Measurements from ENCODE around the gene METAP1D. TPM values are rescaled to one million over a fixed set of nuclear protein-coding genes. Genes with fewer than 3 reads are reported as not detected.
"Not testable (repeated sequence)": the region's sequence is repeated elsewhere in the genome, so short reads cannot be mapped to it uniquely, and the experiment has no call there.

Gene METAP1D
- polyA plus RNA-seq, 3 donors: 4.6 to 7.5 (median 6.7) TPM

GRCh38 chr2:172040311-172040710, 40.6 kb downstream of the METAP1D start:
- 75 to 81% (median 79%) methylated on average over 6 of the region's 6 CpGs for WGBS, 3 donors
- H3K27ac ChIP-seq (ENCODE audit: low read depth, low read length): no peak overlapping the region

GRCh38 chr2:172046080-172046678, 46.4 kb downstream of the METAP1D start:
- no peak overlapping the region for H3K27ac ChIP-seq (ENCODE audit: low read depth, low read length)
- 41 to 68% (median 59%) methylated on average over 1 of the region's 1 CpG for WGBS, 3 donors

GRCh38 chr2:172046866-172047565, 47.3 kb downstream of the METAP1D start:
- no peak overlapping the region for H3K27ac ChIP-seq (ENCODE audit: low read depth, low read length)
- WGBS, 3 donors: 63 to 70% (median 66%) methylated on average over 3 of the region's 3 CpGs

GRCh38 chr2:172047566-172048507, 48.1 kb downstream of the METAP1D start:
- H3K27ac ChIP-seq (ENCODE audit: low read depth, low read length): no peak overlapping the region
- 96 to 97% (median 97%) methylated on average over 8 of the region's 8 CpGs for WGBS, 3 donors

GRCh38 chr2:172048508-172049503, 49.1 kb downstream of the METAP1D start:
- 91 to 94% (median 93%) methylated on average over 6 of the region's 6 CpGs for WGBS, 3 donors

GRCh38 chr2:172049567-172050120, 49.9 kb downstream of the METAP1D start:
- 93 to 96% (median 93%) methylated on average over 2 of the region's 2 CpGs for WGBS, 3 donors
- no peak overlapping the region for H3K27ac ChIP-seq (ENCODE audit: low read depth, low read length)

More at GRCh38 chr2:172048508-172049503, 49.1 kb downstream of the METAP1D start:
- no peak overlapping the region for H3K27ac ChIP-seq (ENCODE audit: low read depth, low read length)

GRCh38 chr2:172050479-172051125, 50.8 kb downstream of the METAP1D start:
- 83 to 88% (median 86%) methylated on average over 1 of the region's 1 CpG for WGBS, 3 donors
- no peak overlapping the region for H3K27ac ChIP-seq (ENCODE audit: low read depth, low read length)

- WGBS, 3 donors: 51 to 64% (median 58%) methylated on average over 4 of the region's 4 CpGs
Observed at GRCh38 chr2:172052000-172052983, 52.5 kb downstream of the METAP1D start.

GRCh38 chr2:172053486-172053885, 53.7 kb downstream of the METAP1D start:
- no peak overlapping the region for H3K27ac ChIP-seq (ENCODE audit: low read depth, low read length)
- 85 to 91% (median 86%) methylated on average over 1 of the region's 1 CpG for WGBS, 3 donors

More at GRCh38 chr2:172052000-172052983, 52.5 kb downstream of the METAP1D start:
- no peak overlapping the region for H3K27ac ChIP-seq (ENCODE audit: low read depth, low read length)

- no peak overlapping the region for H3K27ac ChIP-seq (ENCODE audit: low read depth, low read length)
- 80 to 97% (median 94%) methylated on average over 2 of the region's 2 CpGs for WGBS, 3 donors
Observed at GRCh38 chr2:172056293-172056692, 56.5 kb downstream of the METAP1D start.

- H3K27ac ChIP-seq (ENCODE audit: low read depth, low read length): no peak overlapping the region
- 94 to 95% (median 94%) methylated on average over 5 of the region's 5 CpGs for WGBS, 3 donors
Observed at GRCh38 chr2:172058660-172059059, 58.9 kb downstream of the METAP1D start.

- WGBS, 3 donors: 96 to 98% (median 98%) methylated on average over 5 of the region's 5 CpGs
Observed at GRCh38 chr2:172060118-172060517, 60.4 kb downstream of the METAP1D start.

GRCh38 chr2:172062402-172063004, 62.8 kb downstream of the METAP1D start:
- H3K27ac ChIP-seq (ENCODE audit: low read depth, low read length): no peak overlapping the region
- 93 to 100% (median 97%) methylated on average over 1 of the region's 1 CpG for WGBS, 3 donors

More at GRCh38 chr2:172060118-172060517, 60.4 kb downstream of the METAP1D start:
- H3K27ac ChIP-seq (ENCODE audit: low read depth, low read length): not testable (repeated sequence)

- 93 to 97% (median 94%) methylated on average over 9 of the region's 9 CpGs for WGBS, 3 donors
- no peak overlapping the region for H3K27ac ChIP-seq (ENCODE audit: low read depth, low read length)
Observed at GRCh38 chr2:172063446-172063845, 63.7 kb downstream of the METAP1D start.

- H3K27ac ChIP-seq (ENCODE audit: low read depth, low read length): no peak overlapping the region
- 73 to 92% (median 76%) methylated on average over 4 of the region's 4 CpGs for WGBS, 3 donors
Observed at GRCh38 chr2:172065111-172065510, 65.4 kb downstream of the METAP1D start.

All from adipose tissue (tissue), 3 donors.